ENCODE measurements around the gene CDC42SE1. TPM values are rescaled to one million over a fixed set of nuclear protein-coding genes. Genes with fewer than 3 reads are reported as not detected.

CDC42SE1 gene
- total RNA-seq, 4 donors from 2014 or later, result 51.2 to 56.0 (median 54.4) TPM

GRCh38 chr1:151050051-151050688, 9.3 kb downstream of the CDC42SE1 start:
- Histone ChIP-seq H3K9me3 (no peaks in the 10 kb centered on the region), H3K4me1 (peaks cover 0 to 39% (median 4%) of the 10 kb centered on the region in 3 donors), H3K27ac (peak overlapping the region in 2 of 4 donors; percentile 25 to 87), H3K4me3 (no peak overlapping the region), H3K36me3 (peaks cover 0 to 47% of the 10 kb centered on the region in 2 donors), H3K27me3 (no peaks in the 10 kb centered on the region)
- WGBS, 2 donors (ENCODE audit: low coverage in 1 of 2), result 73 to 86% methylated on average over 1 to 2 of the region's 2 CpGs
- ATAC-seq, result no peak
- TF ChIP-seq CTCF (IDR thresholded peaks at IDR 0.05), result no peak
- no peak for TF ChIP-seq EP300 (IDR thresholded peaks at IDR 0.05)
- TF ChIP-seq POLR2A (IDR thresholded peaks at IDR 0.05), result no peak
- no peak for TF ChIP-seq POLR2AphosphoS5 (IDR thresholded peaks at IDR 0.05)

GRCh38 chr1:151049458-151049857, 10.0 kb downstream of the CDC42SE1 start:
- Histone ChIP-seq H3K9me3 (no peaks in the 10 kb centered on the region), H3K27ac (peak overlapping the region in 2 of 4 donors; percentile 25 to 87), H3K4me1 (peaks cover 0 to 35% (median 4%) of the 10 kb centered on the region in 3 donors), H3K36me3 (peaks cover 0 to 40% of the 10 kb centered on the region in 2 donors), H3K4me3 (no peak overlapping the region), H3K27me3 (no peaks in the 10 kb centered on the region)
- ATAC-seq, result no peak
- TF ChIP-seq EP300 (IDR thresholded peaks at IDR 0.05), result no peak
- 84% methylated on average over 4 of the region's 5 CpGs; no CpG with 5 or more reads in 1 of the 2 donors for WGBS, 2 donors (ENCODE audit: low coverage in 1 of 2)

GRCh38 chr1:151048645-151049032, 10.8 kb downstream of the CDC42SE1 start:
- H3K36me3 ChIP-seq, result peaks cover 0 to 32% of the 10 kb centered on the region in 2 donors
- H3K4me1 ChIP-seq, result peaks cover 0 to 35% (median 4%) of the 10 kb centered on the region in 3 donors
- ATAC-seq, result no peak
- H3K4me3 ChIP-seq, result peak overlapping the region; percentile 50 to 63
- peak in 1 of 4 experiments; percentile 54 for TF ChIP-seq CTCF (IDR thresholded peaks at IDR 0.05)
- TF ChIP-seq POLR2AphosphoS5 (IDR thresholded peaks at IDR 0.05), result no peak
- no peak for TF ChIP-seq EP300 (IDR thresholded peaks at IDR 0.05)
- no peak for TF ChIP-seq POLR2A (IDR thresholded peaks at IDR 0.05)
- H3K27me3 ChIP-seq, result no peaks in the 10 kb centered on the region
- peak overlapping the region in 3 of 4 donors; percentile 87 to 97 (median 95) for H3K27ac ChIP-seq
- H3K9me3 ChIP-seq, result no peaks in the 10 kb centered on the region
- 6 to 8% methylated on average over 1 to 2 of the region's 3 CpGs for WGBS, 2 donors (ENCODE audit: low coverage in 1 of 2)

- H3K4me1 ChIP-seq, result peaks cover 0 to 35% (median 4%) of the 10 kb centered on the region in 3 donors
- peak overlapping the region; percentile 41 to 97 (median 91) for H3K27ac ChIP-seq
- H3K4me3 ChIP-seq, result peak overlapping the region; percentile 50 to 63
- peaks cover 0 to 26% of the 10 kb centered on the region in 2 donors for H3K36me3 ChIP-seq
- no peaks in the 10 kb centered on the region for H3K27me3 ChIP-seq
- TF ChIP-seq EP300 (IDR thresholded peaks at IDR 0.05) (no peak), POLR2A (IDR thresholded peaks at IDR 0.05) (no peak), CTCF (IDR thresholded peaks at IDR 0.05) (peak in 2 of 4 experiments; percentile 65 to 69), POLR2AphosphoS5 (IDR thresholded peaks at IDR 0.05) (peak; percentile 34)
- ATAC-seq, result peak; percentile 79
- 0% methylated on average over 6 to 12 of the region's 48 CpGs for WGBS, 2 donors (ENCODE audit: low coverage in 1 of 2)
- no peaks in the 10 kb centered on the region for H3K9me3 ChIP-seq
Measured at GRCh38 chr1:151047925-151048644, 11.3 kb downstream of the CDC42SE1 start.

- Histone ChIP-seq H3K27ac (peak within 1 kb of the TSS; percentile 41 to 97 (median 91)), H3K27me3 (no peaks in the 10 kb centered on the region), H3K4me1 (peaks cover 0 to 35% (median 4%) of the 10 kb centered on the region in 3 donors), H3K4me3 (peak within 1 kb of the TSS; percentile 50 to 63), H3K36me3 (peaks cover 0 to 21% of the 10 kb centered on the region in 2 donors), H3K9me3 (no peaks in the 10 kb centered on the region)
- 0% methylated on average over 1 of the region's 29 CpGs; no CpG with 5 or more reads in 1 of the 2 donors for WGBS, 2 donors (ENCODE audit: low coverage in 1 of 2)
- TF ChIP-seq EP300 (IDR thresholded peaks at IDR 0.05) (no peak), POLR2AphosphoS5 (IDR thresholded peaks at IDR 0.05) (peak; percentile 60), CTCF (IDR thresholded peaks at IDR 0.05) (peak in 1 of 4 experiments; percentile 17), POLR2A (IDR thresholded peaks at IDR 0.05) (peak; percentile 40 to 44)
- peak; percentile 84 for ATAC-seq
Measured at GRCh38 chr1:151047591-151047924, 11.9 kb downstream of the CDC42SE1 start, which contains the start of gene C1orf56. Gene C1orf56 (plus strand): TSS chr1:151047751. CDS start chr1:151047848, 97 bp downstream.
